GM21619 (cell line): ENCODE results near the gene C4orf54.

Source experiments
- ATAC-seq: cut with Tn5 transposase; IDR thresholded peaks from one replicate; pipeline ENCODE4 v1.9.1; 2021; ENCODE audit not compliant: unreplicated experiment

C4orf54 gene

DNA sequence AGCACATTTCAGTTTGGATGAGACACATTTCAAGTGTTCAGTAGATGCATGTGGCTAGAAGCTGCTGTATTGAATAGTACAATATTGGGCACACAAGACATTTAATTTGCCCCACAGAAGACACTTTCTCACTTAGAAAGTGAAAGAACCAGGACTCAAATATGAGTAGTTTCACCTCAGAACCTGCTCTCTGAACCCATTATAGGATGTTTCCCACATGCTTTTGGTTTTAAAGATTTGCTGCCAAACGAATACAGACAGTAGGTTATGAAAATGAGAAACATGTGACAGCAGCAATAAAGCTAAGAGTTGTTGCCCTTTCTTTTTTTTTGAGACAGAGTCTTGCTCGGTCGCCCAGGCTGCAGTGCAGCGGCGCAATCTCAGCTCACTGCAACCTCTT lies 32.3 kb downstream of the C4orf54 start:
- no peak for ATAC-seq

DNA sequence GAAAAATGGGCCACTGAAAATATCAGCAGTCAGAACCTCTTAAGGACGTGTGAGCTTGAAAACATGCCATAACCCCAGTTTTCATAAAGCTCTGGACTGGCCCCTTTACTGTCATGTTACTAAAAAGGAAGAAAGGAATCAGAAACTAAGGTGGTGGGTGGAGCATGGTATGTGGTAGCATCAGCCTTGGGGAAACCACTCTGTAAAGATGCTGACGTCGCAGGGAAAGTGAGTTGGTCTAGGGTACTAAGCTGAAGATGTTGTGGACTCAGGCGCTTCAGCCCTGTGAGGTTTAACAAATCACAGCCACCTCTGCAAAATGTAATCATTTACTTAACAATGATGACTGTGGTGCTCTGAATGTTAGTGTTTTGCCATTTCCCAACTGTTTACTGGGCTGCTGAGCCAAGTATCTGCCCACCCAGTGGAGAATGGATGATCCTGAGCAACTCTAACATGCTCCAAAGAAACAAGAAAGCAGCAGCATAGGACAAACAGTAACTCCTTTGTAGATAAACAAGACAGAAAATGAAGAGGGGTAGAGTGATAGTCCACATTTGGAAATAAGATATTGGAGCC lies 33.4 kb downstream of the C4orf54 start:
- ATAC-seq, result no peak

DNA sequence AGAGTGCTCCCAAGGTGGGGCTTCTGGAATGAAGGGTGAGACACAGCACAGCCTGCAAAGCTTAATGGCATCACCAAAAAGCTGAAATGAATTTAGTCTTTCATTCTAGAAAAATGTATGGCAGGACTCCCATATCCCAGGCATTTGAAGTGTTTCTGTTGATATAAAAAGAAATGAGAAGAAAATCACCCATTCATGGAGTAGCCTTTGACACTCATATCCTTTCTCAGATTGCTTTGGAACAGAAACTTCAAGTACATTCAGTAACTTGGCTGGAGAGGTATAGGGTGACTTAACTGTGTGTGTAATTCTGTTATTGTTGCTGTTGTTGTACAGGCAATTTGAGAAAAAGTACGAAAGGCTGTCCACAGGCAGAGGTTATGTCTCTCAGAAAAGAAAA lies 35.3 kb downstream of the C4orf54 start:
- no peak for ATAC-seq

DNA sequence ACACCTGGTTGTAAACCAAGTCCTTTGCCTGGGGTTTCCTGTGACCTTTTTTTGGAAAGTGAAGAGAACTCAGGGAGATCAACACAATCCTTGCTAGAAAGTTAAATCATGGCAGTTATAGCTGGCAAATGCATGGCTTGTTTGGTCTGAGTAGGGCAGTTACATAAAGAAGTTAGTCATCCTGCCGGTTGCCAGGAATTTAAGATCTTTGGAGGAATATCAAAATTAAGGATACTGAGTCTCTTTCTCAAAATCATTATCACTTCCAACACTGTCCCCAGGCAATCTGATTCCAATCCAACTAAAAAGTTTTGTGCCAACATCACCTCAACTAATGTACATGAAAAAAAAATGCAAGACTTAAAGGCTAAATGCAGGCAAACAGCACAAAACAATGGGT lies 40.3 kb downstream of the C4orf54 start:
- no peak for ATAC-seq

DNA sequence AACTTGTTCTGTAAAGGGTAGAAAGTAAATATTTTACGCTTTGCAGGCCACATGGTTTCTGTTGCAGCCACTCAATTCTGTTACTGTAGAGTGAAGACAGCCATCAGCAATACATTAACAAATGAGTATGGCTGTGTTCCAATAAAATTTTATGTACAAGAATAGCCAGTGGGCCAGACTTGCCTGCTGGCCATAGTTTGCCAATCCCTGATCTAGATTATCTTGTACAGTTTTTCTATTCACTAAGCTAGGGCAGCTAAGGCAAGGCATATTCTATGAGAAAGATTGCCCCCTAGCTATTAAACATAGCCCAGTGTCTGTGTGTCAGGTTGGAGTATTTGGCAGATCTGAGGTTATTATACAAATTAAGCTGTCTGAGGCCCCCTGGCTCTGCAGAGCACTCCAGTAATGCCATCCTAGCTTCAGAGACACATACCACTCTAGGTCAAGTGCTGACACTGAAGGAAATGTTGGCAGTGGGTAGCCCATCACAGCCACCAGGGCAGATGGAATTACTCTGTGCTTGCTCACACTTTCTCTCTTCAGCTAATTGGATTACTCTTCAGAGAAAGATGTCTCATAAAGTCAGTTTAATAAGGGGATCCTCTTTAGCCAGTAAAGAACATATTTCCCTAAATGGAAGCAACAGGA lies 42.3 kb downstream of the C4orf54 start:
- no peak for ATAC-seq

DNA sequence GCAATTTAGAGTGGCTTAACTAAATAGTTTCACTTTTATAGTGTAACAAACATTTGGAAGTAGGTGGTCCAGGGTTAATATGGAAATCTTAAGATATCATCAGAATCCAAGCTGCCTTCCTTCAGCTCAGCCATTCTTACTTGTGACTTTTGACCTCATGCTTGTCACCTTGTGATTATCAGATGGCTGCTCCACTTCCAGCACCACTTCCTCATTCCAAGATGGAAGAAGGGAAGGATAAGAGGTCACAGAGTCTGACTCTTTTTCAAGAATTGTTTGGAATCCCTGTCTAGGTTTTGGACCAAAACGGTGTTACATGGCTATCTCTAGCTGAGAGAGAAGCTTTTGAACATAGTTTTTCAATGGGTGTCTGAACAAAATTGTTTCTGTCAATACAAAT lies 43.1 kb downstream of the C4orf54 start:
- ATAC-seq, result no peak

DNA sequence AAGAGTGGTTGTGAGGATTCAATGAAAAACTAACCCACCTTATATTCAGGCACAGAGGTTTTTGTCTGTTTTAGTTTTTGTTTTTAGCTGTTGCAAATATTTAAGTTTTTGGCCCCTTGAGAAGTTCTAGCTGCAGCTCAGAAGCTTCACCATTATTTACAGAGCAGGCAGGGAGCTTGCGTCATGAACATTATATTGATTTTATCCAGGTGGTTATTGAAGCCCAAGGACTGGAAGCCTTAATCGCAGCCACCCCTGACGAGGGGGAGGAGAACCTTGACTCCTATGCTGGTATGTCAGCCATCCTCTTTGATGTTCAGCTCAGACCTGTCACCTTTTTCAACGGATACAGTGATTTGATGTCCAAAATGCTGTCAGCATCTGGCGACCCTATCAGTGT lies 44.9 kb downstream of the C4orf54 start:
- ATAC-seq, result no peak

DNA sequence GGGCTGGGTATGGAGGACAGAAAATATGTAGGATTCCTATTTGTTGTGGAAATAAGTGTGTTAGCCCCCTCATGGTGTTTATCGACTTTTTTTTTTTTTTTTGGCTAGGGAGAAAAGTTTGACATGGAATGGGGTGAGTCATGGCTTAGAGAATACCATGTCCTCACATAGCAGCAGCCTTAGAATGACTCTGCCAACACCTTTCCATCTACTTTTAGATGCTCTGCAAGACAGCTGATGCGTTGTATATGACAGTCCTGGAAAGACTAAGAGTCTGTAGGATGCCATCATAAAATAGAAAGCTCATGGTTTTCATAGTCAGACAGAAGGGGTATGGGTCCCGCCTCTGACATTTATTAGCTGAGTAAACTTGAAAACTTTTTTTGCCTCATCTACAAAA lies 45.3 kb downstream of the C4orf54 start:
- no peak for ATAC-seq

DNA sequence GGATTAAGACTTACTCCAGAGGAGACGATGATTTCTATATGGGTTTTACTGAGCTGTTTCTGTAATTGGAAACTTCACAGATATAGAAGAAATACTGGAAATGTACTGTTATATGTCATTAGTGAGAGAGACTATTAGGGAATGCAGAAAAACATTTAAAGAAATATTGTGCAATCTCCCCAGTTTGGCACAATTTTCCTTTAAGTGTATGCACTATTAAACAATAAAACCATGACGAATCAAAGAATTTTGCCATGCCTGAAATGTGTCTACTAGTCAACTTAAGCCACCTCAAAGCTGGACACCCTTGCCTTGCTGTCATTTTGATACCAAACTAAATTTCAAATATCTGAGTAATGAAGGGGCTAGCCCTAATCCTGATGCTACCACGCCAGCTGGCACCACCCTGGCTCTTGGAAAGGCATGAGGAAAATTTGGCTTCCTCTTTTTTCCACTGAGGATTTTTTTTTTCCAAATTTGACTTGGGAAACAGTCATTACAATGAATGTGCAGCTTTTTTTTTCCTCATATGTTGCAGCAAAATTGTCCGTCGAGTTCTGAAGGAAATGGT lies 46.9 kb downstream of the C4orf54 start:
- ATAC-seq, result no peak

DNA sequence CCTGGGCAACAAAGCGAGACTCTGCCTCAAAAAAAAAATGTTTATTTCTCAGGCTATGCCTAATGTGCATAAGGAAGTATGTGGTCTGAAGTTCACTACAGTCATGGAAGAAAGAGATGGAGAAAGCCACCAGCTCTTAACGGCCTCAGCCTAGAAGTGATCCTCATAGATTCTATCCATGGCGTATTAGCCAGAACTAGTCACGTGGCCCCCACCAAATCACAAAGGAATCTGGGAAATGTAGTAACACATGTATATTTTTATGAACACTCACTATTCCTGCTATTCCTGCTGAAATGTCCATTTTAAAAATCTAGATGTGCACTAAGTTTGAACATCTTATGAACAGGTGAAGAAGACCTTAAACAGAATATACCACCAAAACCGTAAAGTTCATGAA lies 49.2 kb downstream of the C4orf54 start:
- ATAC-seq, result no peak
